BE2C (cell line): Measurements from ENCODE around the gene GC. TPM values are rescaled to one million over a fixed set of nuclear protein-coding genes. Genes with fewer than 3 reads are reported as not detected.

Experiments
- DNase-seq: peaks from one replicate; pipeline ENCODE4 v3.0.0-alpha.2; 2020
- H3K27me3 ChIP-seq: fragments of 250-450 bp; sonication (Bioruptor Pico); 2 replicates; pipeline ENCODE4 v1.5.1; 2020; ENCODE audit warnings: mild to moderate bottlenecking
- H3K36me3 ChIP-seq: fragments of 250-450 bp; sonication (Bioruptor Pico); 2 replicates; pipeline ENCODE4 v1.5.1; 2020; ENCODE audit warnings: mild to moderate bottlenecking
- H3K4me1 ChIP-seq: fragments of 250-450 bp; sonication (Bioruptor Pico); 2 replicates; pipeline ENCODE4 v1.5.1; 2020
- H3K4me3 ChIP-seq: 2 replicates; pipeline ENCODE4 v1.5.1; 2011; ENCODE audit warnings: low read depth, low read length
- H3K9me3 ChIP-seq: fragments of 250-450 bp; sonication (Bioruptor Pico); 2 replicates; pipeline ENCODE4 v1.5.1; 2020
- CTCF ChIP-seq: IDR thresholded peaks from 2 replicates; pipeline ENCODE4 v1.5.1; 2012; ENCODE audit warnings: mild to moderate bottlenecking, low read depth, low read length
- polyA plus RNA-seq: library from polyadenylated mRNA; unstranded; fragments of >200 nt; gene quantifications from one replicate; pipeline ENCODE4 v1.2.1, GENCODE V29; 2012; ENCODE audit warnings: low read depth, missing spikeins; ENCODE audit not compliant: insufficient read length, insufficient read depth

Gene GC
- polyA plus RNA-seq, result not detected

GRCh38 chr4:71783972-71784371, at the start of gene GC:
Gene GC, minus strand, starts transcription at chr4:71784079. Its CDS starts 61 bp downstream, at chr4:71784018.
- no peak within 1 kb of the TSS for H3K4me3 ChIP-seq
- H3K4me1 ChIP-seq, result no peaks in the 10 kb centered on the region
- H3K36me3 ChIP-seq, result no peaks in the 10 kb centered on the region
- no peaks in the 10 kb centered on the region for H3K9me3 ChIP-seq
- DNase-seq, result no peak
- 0 out of 2 replicates have a peak, but pooled peaks have one; percentile 7 for TF ChIP-seq CTCF
- no peaks in the 10 kb centered on the region for H3K27me3 ChIP-seq

GRCh38 chr4:71833232-71833900, 49.5 kb upstream of the GC start:
- DNase-seq, result no peak
- no peak overlapping the region for H3K4me3 ChIP-seq
- no peaks in the 10 kb centered on the region for H3K36me3 ChIP-seq
- TF ChIP-seq CTCF, result no peak
- H3K27me3 ChIP-seq, result no peaks in the 10 kb centered on the region
- H3K9me3 ChIP-seq, result no peaks in the 10 kb centered on the region
- H3K4me1 ChIP-seq, result no peaks in the 10 kb centered on the region

- DNase-seq, result no peak
- no peak for TF ChIP-seq CTCF
- no peak overlapping the region for H3K4me3 ChIP-seq
- no peaks in the 10 kb centered on the region for H3K4me1 ChIP-seq
- H3K9me3 ChIP-seq, result no peaks in the 10 kb centered on the region
- no peaks in the 10 kb centered on the region for H3K27me3 ChIP-seq
- no peaks in the 10 kb centered on the region for H3K36me3 ChIP-seq
Observed at GRCh38 chr4:71832049-71832448, 48.2 kb upstream of the GC start.

- no peaks in the 10 kb centered on the region for H3K9me3 ChIP-seq
- no peaks in the 10 kb centered on the region for H3K4me1 ChIP-seq
- no peak for DNase-seq
- no peak for TF ChIP-seq CTCF
- H3K27me3 ChIP-seq, result no peaks in the 10 kb centered on the region
- H3K4me3 ChIP-seq, result no peak overlapping the region
- H3K36me3 ChIP-seq, result no peaks in the 10 kb centered on the region
Observed at GRCh38 chr4:71830497-71831190, 46.8 kb upstream of the GC start.

GRCh38 chr4:71828470-71828869, 44.6 kb upstream of the GC start:
- Histone ChIP-seq H3K27me3 (no peaks in the 10 kb centered on the region), H3K9me3 (no peaks in the 10 kb centered on the region), H3K4me1 (no peaks in the 10 kb centered on the region), H3K36me3 (no peaks in the 10 kb centered on the region), H3K4me3 (no peak overlapping the region)
- no peak for TF ChIP-seq CTCF
- DNase-seq, result no peak

- no peaks in the 10 kb centered on the region for H3K36me3 ChIP-seq
- H3K9me3 ChIP-seq, result no peaks in the 10 kb centered on the region
- H3K4me3 ChIP-seq, result no peak overlapping the region
- no peaks in the 10 kb centered on the region for H3K27me3 ChIP-seq
- no peak for DNase-seq
- no peak for TF ChIP-seq CTCF
- no peaks in the 10 kb centered on the region for H3K4me1 ChIP-seq
Observed at GRCh38 chr4:71827826-71828225, 43.9 kb upstream of the GC start.
